Activated CD8-positive, alpha-beta memory T cell treated with anti-CD3 and anti-CD28 coated beads, Interleukin-2, amount 50 U/mL, for 24 hours (primary cell): ENCODE results near the gene GAD2.

Source experiments
- DNase-seq: peaks from one replicate; pipeline ENCODE4 v3.0.0-alpha.2; 2020; ENCODE audit errors: extremely low read depth

The GAD2 gene

GRCh38 chr10:26222563-26222962 lies 6.0 kb downstream of the GAD2 start:
- no peak for DNase-seq

GRCh38 chr10:26225322-26225721 lies 8.7 kb downstream of the GAD2 start:
- DNase-seq: no peak

- DNase-seq: no peak
These were observed 11.2 kb downstream of the GAD2 start for GRCh38 chr10:26227786-26228185.

GRCh38 chr10:26232174-26232573 lies 15.6 kb downstream of the GAD2 start:
- no peak for DNase-seq

- no peak for DNase-seq
These were observed 19.2 kb downstream of the GAD2 start for GRCh38 chr10:26235761-26236160.

- DNase-seq: no peak
These were observed 21.8 kb downstream of the GAD2 start for GRCh38 chr10:26238378-26238777.

GRCh38 chr10:26242706-26243350 lies 26.3 kb downstream of the GAD2 start:
- no peak for DNase-seq

- no peak for DNase-seq
These were observed 26.8 kb downstream of the GAD2 start for GRCh38 chr10:26243351-26243720.

- no peak for DNase-seq
These were observed 33.1 kb downstream of the GAD2 start for GRCh38 chr10:26249681-26250080.

- DNase-seq: no peak
These were observed 35.4 kb downstream of the GAD2 start for GRCh38 chr10:26251925-26252324.

GRCh38 chr10:26254616-26255015 lies 38.0 kb downstream of the GAD2 start:
- no peak for DNase-seq

- no peak for DNase-seq
These were observed 42.8 kb downstream of the GAD2 start for GRCh38 chr10:26259341-26259740.

- no peak for DNase-seq
These were observed 53.2 kb downstream of the GAD2 start for GRCh38 chr10:26269754-26270153.

- DNase-seq: no peak
These were observed 57.8 kb downstream of the GAD2 start for GRCh38 chr10:26274391-26274790.

- no peak for DNase-seq
These were observed 61.7 kb downstream of the GAD2 start for GRCh38 chr10:26278295-26278694.

- no peak for DNase-seq
These were observed 73.7 kb downstream of the GAD2 start for GRCh38 chr10:26290236-26290635.

- no peak for DNase-seq
These were observed 75.3 kb downstream of the GAD2 start for GRCh38 chr10:26291721-26292480.

GRCh38 chr10:26296360-26296759 lies 79.8 kb downstream of the GAD2 start:
- DNase-seq: no peak

- DNase-seq: no peak
These were observed 83.4 kb downstream of the GAD2 start for GRCh38 chr10:26300001-26300400.

GRCh38 chr10:26303366-26303765 lies 86.8 kb downstream of the GAD2 start:
- DNase-seq: no peak

- no peak for DNase-seq
These were observed 93.8 kb downstream of the GAD2 start for GRCh38 chr10:26310361-26310760.

- no peak for DNase-seq
These were observed 94.9 kb downstream of the GAD2 start for GRCh38 chr10:26311383-26311940.

GRCh38 chr10:26314265-26315013 lies 97.9 kb downstream of the GAD2 start:
- DNase-seq: no peak
